Colonic mucosa (tissue), 4 donors: ENCODE measurements around the gene NPIPA2. TPM values are rescaled to one million over a fixed set of nuclear protein-coding genes. Genes with fewer than 3 reads are reported as not detected.
"Not testable (repeated sequence)": the region's sequence is repeated elsewhere in the genome, so short reads cannot be mapped to it uniquely, and the experiment has no call there.

ENCODE experiments used
- DNase-seq: peaks from one replicate; pipeline ENCODE4 v3.0.0-alpha.2; 2020
- H3K27ac ChIP-seq: fragments of 200-600 bp; one replicate; pipeline ENCODE4 v1.8.0; 2021
- H3K27me3 ChIP-seq: fragments of 200-600 bp; one replicate; pipeline ENCODE4 v1.8.0; 2021
- H3K36me3 ChIP-seq: fragments of 200-600 bp; one replicate; pipeline ENCODE4 v1.8.0; 2021
- H3K4me1 ChIP-seq: fragments of 200-600 bp; one replicate; pipeline ENCODE4 v1.8.0; 2021; ENCODE audit warnings: mild to moderate bottlenecking
- H3K4me3 ChIP-seq: fragments of 200-600 bp; one replicate; pipeline ENCODE4 v1.8.0; 2021
- H3K9ac ChIP-seq, 2 donors: one replicate each; pipeline ENCODE4 v1.7.0; 2013; ENCODE audit warnings: control low read depth in 2 of 2, low read depth in 2 of 2, low read length in 2 of 2
- H3K9me3 ChIP-seq: fragments of 200-600 bp; one replicate; pipeline ENCODE4 v1.8.0; 2021
- intact Hi-C: fragments of 100-400 bp; cut with DNase I; formaldehyde crosslinking; loops from one replicate; pipeline ENCODE4 v1.14.1; 2022
- total RNA-seq, 2 donors: library from RNA; stranded (reverse); fragmentation: NEBNext Ultra II Directional in 1 of 2; extraction: Animal tissue kit (Norgen Biotek cat#: 25700) in 1 of 2; gene quantifications; one replicate each; pipeline ENCODE4 v1.2.1, GENCODE V29; 2021
- donor health status: healthy.
- donor health status: DM: no; HTN: no; CAD: no.
- donor health status: DM: no; HTN: no; CAD: no.

The NPIPA2 gene
- total RNA-seq, 2 donors from 2014 or later: 1.4 to 6.6 TPM

DNA sequence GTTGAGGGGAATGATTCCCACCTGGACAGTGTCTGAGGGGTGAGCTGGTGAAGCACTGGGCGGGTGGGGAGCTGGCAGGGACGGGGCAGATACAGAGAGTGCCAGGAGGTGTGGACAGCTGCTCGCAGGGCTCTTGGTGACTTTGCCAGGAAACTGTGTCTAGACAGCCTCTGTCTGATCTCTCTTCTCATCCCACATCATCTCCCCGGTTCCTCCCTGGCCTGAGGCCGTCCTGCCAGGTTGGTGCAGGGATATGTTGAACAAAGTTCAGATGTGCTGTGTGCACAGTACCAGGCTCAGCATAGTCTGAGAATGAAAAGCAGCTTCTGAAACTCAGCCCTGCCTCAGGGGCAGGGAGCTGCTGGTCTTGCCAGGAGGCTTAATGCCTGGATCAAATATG lies 47.2 kb downstream of the NPIPA2 start:
- H3K9me3 ChIP-seq, H3K27me3 ChIP-seq, DNase-seq, H3K36me3 ChIP-seq, H3K4me1 ChIP-seq, intact Hi-C loops, H3K9ac ChIP-seq, H3K4me3 ChIP-seq, H3K27ac ChIP-seq: not testable (repeated sequence)

DNA sequence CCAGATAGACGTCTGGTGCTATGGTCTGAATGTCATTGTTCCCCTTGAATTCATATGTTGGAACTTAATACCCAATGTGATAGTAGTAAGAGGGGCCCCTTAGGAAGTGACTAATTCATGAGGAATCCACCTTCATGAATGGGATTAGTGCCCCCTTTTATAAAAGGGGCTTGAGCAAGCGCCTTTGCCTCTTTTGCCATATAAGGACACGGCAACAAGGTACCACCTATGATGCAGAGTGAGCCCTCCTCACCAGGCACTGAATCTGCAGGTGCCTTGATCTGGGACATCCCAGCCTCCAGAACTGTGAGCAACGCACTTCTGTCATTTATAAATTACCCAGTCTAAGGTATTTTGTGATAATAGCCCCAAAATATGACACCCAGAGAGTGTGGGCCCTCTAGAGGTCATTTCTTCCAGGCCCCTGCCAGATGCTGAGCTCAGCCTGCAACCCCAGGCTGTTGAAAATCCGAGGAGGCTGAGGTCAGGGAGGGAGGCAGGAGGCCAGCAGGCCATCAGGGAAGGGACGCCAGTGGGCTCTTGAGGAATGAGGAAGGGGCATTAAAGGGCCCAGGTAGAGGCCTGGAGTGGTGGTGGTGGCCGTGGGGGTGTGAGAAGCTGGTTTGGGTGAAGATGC lies 48.1 kb downstream of the NPIPA2 start:
- H3K9me3 ChIP-seq, intact Hi-C loops, H3K4me3 ChIP-seq, H3K27me3 ChIP-seq, H3K27ac ChIP-seq, H3K36me3 ChIP-seq, H3K4me1 ChIP-seq, DNase-seq, H3K9ac ChIP-seq: not testable (repeated sequence)

DNA sequence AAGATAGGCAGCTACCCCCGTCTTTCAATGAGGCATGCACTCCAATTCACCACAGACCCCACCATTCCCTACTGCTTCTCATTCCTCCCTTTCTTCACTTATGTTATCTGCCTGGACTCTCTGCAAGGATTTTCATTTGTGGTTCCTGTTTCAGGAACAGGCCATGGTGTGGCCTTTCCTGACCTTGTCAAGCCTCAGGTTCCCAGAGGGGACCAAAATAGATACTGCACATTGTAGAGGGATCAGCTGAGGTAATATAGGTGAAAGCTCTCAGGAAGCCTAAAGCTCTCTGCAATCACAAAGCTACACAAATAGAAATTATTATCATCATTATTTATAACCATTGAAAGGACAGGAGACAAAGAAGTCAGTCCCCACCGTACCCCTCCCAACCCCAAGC lies 50.6 kb downstream of the NPIPA2 start:
- H3K9me3 ChIP-seq, H3K27me3 ChIP-seq, intact Hi-C loops, H3K36me3 ChIP-seq, H3K4me3 ChIP-seq, H3K4me1 ChIP-seq, DNase-seq, H3K27ac ChIP-seq, H3K9ac ChIP-seq: not testable (repeated sequence)

DNA sequence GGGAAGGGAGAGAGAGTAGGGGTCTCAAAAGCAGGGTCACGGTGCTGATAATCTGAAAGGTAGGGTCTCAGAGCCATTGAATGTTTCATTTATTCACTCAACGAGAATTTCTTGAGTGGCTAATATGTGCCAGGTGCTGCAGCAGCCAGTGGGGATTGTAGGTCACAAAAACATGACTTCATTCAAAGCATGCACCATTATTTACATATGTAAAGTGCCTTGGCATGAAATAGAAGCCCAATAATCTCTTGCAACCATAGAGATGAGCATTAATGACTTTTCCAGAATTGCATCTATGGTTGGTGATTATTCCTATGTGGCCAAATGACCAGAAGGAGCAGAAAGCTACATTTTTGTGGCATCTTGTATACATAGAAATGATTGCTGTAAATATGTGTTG lies 55.2 kb downstream of the NPIPA2 start:
- not testable (repeated sequence) for H3K9ac ChIP-seq, DNase-seq

DNA sequence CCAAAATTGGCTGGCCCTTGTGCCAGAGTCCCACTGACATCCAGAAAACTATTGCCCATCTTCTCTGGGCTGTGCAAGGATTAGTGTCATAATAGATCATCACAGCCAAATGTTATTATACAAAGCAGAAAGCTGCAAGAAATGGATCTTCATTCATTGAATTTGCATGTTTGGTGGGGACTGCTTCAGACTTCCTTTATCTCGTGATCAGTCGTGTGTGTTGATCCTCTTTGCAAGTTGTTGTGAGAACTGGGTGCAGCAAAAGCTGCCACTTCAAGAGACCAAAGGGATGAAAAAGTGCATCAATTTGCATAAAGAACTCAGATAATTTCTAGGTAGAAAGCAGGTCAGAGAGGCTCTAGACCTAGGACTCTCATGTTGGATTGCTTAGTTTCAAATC lies 61.2 kb downstream of the NPIPA2 start:
- H3K27ac ChIP-seq, H3K27me3 ChIP-seq, H3K4me3 ChIP-seq, H3K9me3 ChIP-seq, intact Hi-C loops, H3K36me3 ChIP-seq, DNase-seq, H3K9ac ChIP-seq, H3K4me1 ChIP-seq: not testable (repeated sequence)

More for the DNA sequence above, 55.2 kb downstream of the NPIPA2 start:
- H3K27ac ChIP-seq, H3K4me1 ChIP-seq, H3K27me3 ChIP-seq, intact Hi-C loops, H3K4me3 ChIP-seq, H3K9me3 ChIP-seq, H3K36me3 ChIP-seq: not testable (repeated sequence)

DNA sequence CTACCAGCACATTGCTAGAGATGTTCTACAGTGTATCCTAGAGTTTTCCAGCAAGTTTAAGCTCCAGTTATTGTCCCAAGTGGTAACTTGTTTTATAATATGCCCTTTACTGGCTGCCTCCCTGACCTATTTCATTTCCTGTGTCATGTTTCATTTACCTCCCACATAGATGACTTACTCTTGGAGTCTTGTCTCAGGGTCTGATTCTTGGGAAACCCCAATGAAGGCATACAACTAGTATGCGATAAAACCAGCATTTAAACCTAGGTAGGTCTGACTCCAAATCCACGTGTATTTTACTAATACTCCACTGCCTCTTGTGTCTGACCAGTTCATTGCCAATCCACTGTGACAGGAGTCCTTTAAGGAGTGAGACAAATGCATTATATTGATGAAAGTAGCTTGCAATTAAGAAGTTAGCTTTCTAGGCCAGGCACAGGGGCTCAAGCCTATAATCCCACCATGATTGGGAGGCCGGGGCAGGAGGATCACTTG lies 64.9 kb downstream of the NPIPA2 start:
- H3K9me3 ChIP-seq, DNase-seq, H3K27me3 ChIP-seq, H3K36me3 ChIP-seq, intact Hi-C loops, H3K4me3 ChIP-seq, H3K9ac ChIP-seq, H3K4me1 ChIP-seq, H3K27ac ChIP-seq: not testable (repeated sequence)

DNA sequence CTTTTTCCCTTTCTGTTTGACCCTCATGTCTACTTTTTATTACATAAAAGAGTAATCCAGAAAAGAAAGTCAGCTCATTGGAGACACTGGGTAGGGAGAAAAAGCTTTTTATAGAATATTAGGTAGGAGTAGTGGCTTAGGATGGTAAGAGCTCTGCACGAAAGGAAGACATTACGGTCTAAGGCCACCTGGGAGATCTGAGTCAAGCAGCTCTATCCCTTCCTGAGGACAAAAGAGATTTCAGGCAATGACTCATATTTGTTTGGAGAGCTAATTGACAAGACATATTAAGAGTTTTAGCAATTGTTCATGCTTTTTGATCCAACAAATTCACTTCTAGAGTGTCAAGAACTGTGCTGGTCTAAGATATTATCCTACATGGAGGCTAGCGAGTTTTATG lies 71.6 kb downstream of the NPIPA2 start:
- H3K27me3 ChIP-seq, H3K9me3 ChIP-seq, DNase-seq, H3K9ac ChIP-seq, H3K36me3 ChIP-seq, H3K4me3 ChIP-seq, H3K27ac ChIP-seq, H3K4me1 ChIP-seq, intact Hi-C loops: not testable (repeated sequence)

Other genes starting within 250 kb of the NPIPA2 start
- 10 to 100 TPM; 24.2 to 25.6 TPM for gene PARN, start 112.3 kb upstream of the NPIPA2 start, total RNA-seq
- gene BFAR, start 109.6 kb upstream of the NPIPA2 start, total RNA-seq: 10 to 100 TPM; 37.3 to 72.2 TPM
- gene PLA2G10, start 48.2 kb upstream of the NPIPA2 start, total RNA-seq: 10 to 100 TPM; 30.5 to 33.0 TPM
- 1 to 10 TPM in 1 of 2 donors, under 1 TPM in 1; 0.49 to 2.3 TPM for gene NPIPA3, start 39.1 kb upstream of the NPIPA2 start, total RNA-seq
- 10 to 100 TPM; 70.7 to 93.1 TPM for gene NOMO1, start 91.2 kb downstream of the NPIPA2 start, total RNA-seq
- gene NPIPA1, start 194.9 kb downstream of the NPIPA2 start, total RNA-seq: 10 to 100 TPM; 32.8 to 74.3 TPM
- 100 to 1,000 TPM; 253 to 267 TPM for gene PDXDC1, start 232.5 kb downstream of the NPIPA2 start, total RNA-seq